Measurements from ENCODE around the gene FOXO6.

FOXO6 gene

DNA sequence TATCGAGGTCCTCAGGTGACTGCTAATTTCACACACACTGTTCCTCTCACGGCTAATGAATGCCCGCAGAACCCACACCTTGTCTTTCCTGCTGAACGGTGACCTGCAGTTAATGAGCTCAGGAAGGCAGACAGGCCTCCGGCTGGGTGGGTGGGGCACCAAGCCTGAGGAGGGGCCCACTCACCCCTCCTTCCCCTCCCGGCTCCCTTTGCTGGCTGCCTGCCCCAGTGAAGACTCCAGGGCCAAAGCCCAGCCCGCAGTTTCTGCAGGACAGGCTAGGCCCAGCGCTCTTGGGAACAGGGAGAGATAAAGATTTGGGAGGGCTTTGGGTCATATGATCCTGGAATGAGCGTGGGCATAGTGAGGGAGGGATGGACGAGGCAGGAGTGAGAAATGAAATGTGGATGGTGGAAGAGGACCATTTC is 26.4 kb downstream of the FOXO6 start:
- Mint-ChIP-seq H3K9me3 (no peaks in the 10 kb centered on the region), H3K27me3 (ENCODE audit: low read depth) (peaks cover 46% of the 10 kb centered on the region), H3K4me3 (no peak overlapping the region), H3K27ac (no peak overlapping the region), H3K36me3 (ENCODE audit: low read depth) (no peaks in the 10 kb centered on the region), H3K4me1 (ENCODE audit: low read depth) (peaks cover 4% of the 10 kb centered on the region)

DNA sequence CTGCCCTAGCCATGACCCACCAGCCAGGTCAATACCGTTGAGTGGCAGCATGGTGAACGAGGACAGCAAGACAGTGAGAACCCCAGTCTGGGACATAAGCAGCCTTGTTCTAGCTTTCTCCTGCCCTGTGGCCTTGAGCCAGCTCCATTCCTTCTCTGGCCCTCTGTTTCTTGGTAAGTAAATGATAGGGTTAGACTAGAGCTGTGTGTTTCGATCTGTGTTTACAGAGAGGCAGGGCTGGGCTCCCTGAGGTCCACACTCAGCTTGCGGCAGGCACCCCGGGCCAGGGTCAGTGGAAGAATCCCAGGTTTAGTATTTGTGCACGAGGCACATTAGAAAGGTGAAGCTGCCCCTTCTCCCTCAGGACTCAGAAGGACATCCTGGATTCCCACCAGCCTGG is 27.3 kb downstream of the FOXO6 start:
- H3K4me1 Mint-ChIP-seq (ENCODE audit: low read depth), result peaks cover 2% of the 10 kb centered on the region
- no peak overlapping the region for H3K27ac Mint-ChIP-seq
- H3K27me3 Mint-ChIP-seq (ENCODE audit: low read depth), result peaks cover 39% of the 10 kb centered on the region
- H3K36me3 Mint-ChIP-seq (ENCODE audit: low read depth), result no peaks in the 10 kb centered on the region
- no peak overlapping the region for H3K4me3 Mint-ChIP-seq
- H3K9me3 Mint-ChIP-seq, result no peaks in the 10 kb centered on the region

DNA sequence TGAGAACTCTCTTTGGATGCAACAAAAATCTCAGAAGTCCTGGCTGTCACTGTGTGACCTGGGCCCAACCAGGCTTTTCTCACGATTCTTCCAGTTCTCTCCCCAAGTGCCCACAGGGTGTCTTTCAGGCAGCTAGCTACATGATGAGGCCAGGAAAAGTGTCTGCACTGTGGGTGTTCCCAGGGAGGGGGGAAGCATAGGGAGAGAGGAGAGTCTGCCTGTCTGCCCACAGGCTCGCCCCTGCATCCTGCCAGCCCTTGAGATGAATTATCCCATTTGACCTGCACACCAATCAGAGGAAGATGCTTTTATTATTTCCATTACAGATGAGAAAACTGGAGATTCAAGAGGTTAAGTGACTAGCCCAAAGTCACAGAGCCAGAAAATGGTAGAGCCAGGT is 27.8 kb downstream of the FOXO6 start:
- Mint-ChIP-seq H3K27me3 (ENCODE audit: low read depth) (peaks cover 38% of the 10 kb centered on the region), H3K36me3 (ENCODE audit: low read depth) (no peaks in the 10 kb centered on the region), H3K27ac (no peak overlapping the region)

DNA sequence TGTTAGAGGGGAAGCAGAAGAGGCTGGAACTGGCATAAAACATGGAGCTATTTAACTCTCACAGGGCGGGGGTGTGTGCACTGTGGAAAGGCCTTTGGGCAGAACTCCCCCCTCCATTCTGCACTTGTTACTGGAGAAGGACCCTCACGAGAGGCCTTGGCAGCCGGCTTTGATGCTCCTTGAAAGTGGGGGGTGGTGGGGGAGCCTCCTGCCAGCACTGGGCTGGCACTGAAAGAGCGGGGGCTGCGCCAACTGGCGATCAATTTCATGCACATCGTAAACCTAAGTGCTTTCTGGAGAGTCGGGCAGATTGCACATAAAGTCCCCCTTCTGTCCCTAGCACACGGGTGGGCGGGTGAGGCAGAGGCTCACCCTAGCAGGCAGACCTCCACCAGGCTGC is 28.9 kb downstream of the FOXO6 start:
- no peaks in the 10 kb centered on the region for H3K4me1 Mint-ChIP-seq (ENCODE audit: low read depth)
- no peak overlapping the region for H3K27ac Mint-ChIP-seq
- no peak overlapping the region for H3K4me3 Mint-ChIP-seq
- no peaks in the 10 kb centered on the region for H3K36me3 Mint-ChIP-seq (ENCODE audit: low read depth)
- peaks cover 29% of the 10 kb centered on the region for H3K27me3 Mint-ChIP-seq (ENCODE audit: low read depth)
- H3K9me3 Mint-ChIP-seq, result no peaks in the 10 kb centered on the region

More for the DNA sequence above, 27.8 kb downstream of the FOXO6 start:
- Mint-ChIP-seq H3K4me3 (no peak overlapping the region), H3K9me3 (no peaks in the 10 kb centered on the region), H3K4me1 (ENCODE audit: low read depth) (no peaks in the 10 kb centered on the region)

DNA sequence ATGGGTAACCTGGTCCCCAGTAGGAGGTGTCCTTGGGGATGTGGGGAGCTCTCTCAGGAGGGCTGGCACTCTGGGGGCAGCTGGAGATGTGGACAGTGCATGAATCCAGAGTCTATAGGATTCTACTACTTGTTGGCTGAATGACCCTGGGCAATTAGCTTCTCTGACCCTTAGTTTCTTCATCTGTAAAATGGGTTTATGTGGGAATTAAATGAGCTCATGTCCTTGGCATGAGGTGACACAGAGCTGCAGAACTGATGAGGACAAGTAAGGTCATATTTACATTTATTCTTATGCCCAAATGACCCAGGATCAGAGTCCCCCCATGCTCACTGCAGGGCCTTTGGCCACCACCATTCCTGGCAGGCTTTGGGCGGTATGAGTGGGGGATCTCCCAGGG is 29.3 kb downstream of the FOXO6 start:
- Mint-ChIP-seq H3K4me3 (no peak overlapping the region), H3K36me3 (ENCODE audit: low read depth) (no peaks in the 10 kb centered on the region), H3K27ac (no peak overlapping the region)

DNA sequence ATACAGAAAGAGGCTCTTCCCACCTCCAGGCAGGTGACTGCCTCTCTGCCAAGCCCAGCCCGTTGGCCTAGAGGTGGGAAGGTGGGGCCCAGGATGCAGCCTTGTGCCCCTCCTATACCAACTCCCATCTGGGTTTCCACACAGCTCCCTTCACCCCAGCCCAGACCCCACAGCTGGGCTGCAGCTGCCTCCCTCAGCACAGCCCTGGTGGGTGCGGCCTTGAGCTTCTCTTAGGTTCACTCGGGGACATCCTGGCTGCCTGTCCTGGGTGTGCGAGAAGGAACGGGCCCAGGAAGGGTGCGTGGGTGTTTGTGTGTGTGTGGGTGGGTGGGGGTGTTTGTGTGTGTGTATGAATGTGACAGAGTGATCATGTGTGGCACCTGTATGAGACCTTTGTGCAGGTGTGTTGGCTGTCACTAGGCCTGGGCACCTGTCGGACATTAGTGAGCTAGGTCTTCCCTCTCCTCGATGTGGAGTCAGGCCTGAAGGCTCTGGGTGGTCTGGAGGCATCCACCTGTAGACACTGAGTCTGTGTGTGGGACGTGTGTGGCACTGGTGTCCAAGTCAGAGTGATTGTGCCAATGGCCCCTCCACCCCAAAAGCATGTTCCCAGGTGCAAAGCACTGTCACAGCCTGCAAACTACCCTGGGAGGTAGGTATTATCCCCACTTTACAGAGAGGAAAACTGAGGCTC is 30.7 kb downstream of the FOXO6 start:
- Mint-ChIP-seq H3K27me3 (ENCODE audit: low read depth) (peaks cover 32% of the 10 kb centered on the region), H3K9me3 (no peaks in the 10 kb centered on the region), H3K36me3 (ENCODE audit: low read depth) (no peaks in the 10 kb centered on the region), H3K4me1 (ENCODE audit: low read depth) (no peaks in the 10 kb centered on the region), H3K4me3 (no peak overlapping the region), H3K27ac (no peak overlapping the region)

More for the DNA sequence above, 29.3 kb downstream of the FOXO6 start:
- H3K27me3 Mint-ChIP-seq (ENCODE audit: low read depth), result peaks cover 28% of the 10 kb centered on the region
- H3K9me3 Mint-ChIP-seq, result no peaks in the 10 kb centered on the region
- no peaks in the 10 kb centered on the region for H3K4me1 Mint-ChIP-seq (ENCODE audit: low read depth)

DNA sequence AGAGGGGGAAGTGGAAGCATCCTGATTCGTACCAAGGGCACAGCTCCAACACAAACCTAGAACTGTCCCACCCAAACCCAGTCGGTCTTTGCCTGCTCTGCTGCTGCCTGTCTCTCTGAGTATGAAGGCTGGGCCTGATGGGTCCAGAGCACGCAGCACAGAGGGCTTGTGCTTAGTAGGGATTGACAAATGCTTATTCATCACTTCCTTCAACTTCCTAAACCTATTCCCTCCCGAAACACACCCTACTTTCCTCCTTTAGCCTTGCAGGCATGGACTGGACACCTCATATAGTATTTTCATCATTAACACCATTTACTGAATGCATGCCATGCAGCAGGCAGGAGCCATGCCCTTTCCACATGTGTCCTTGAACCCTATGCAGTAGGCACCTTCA is 31.3 kb downstream of the FOXO6 start:
- no peaks in the 10 kb centered on the region for H3K4me1 Mint-ChIP-seq (ENCODE audit: low read depth)

DNA sequence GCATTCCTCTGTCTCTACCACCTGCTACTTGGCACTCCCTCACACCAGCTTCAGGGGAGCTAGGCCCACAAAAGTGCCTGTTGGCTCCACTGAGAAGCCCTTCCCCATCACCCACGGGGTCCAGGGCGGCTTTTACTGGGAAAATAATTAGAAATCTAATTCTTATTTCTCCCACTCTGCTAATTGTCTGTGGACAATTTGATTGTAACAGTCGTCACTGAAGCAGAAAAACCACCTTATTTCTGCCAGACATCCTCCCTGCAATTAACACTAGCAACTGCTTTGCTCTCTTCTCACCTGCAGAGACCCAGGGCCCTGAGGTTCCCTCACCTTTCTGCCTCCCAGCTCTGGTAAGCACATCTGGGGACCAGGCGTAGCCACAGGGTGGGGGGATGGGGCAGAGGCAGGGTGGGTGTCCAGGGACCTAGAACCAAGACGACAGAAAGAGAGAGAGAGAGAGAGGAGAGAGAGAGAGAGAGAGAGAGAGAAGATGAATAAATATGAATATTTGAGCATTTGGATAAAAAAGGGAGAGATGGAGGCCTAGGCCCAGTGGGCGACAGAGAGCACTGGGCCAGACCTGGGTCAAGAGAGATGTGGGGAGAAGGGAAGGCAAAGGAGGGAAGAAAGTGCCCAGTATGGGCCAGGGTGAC is 32.6 kb downstream of the FOXO6 start:
- H3K9me3 Mint-ChIP-seq, result no peaks in the 10 kb centered on the region
- peaks cover 26% of the 10 kb centered on the region for H3K27me3 Mint-ChIP-seq (ENCODE audit: low read depth)
- H3K4me3 Mint-ChIP-seq, result no peak overlapping the region
- no peaks in the 10 kb centered on the region for H3K36me3 Mint-ChIP-seq (ENCODE audit: low read depth)
- no peak overlapping the region for H3K27ac Mint-ChIP-seq
- H3K4me1 Mint-ChIP-seq (ENCODE audit: low read depth), result no peaks in the 10 kb centered on the region

More for the DNA sequence above, 31.3 kb downstream of the FOXO6 start:
- peaks cover 32% of the 10 kb centered on the region for H3K27me3 Mint-ChIP-seq (ENCODE audit: low read depth)
- H3K27ac Mint-ChIP-seq, result no peak overlapping the region
- H3K4me3 Mint-ChIP-seq, result no peak overlapping the region
- H3K36me3 Mint-ChIP-seq (ENCODE audit: low read depth), result no peaks in the 10 kb centered on the region
- no peaks in the 10 kb centered on the region for H3K9me3 Mint-ChIP-seq

DNA sequence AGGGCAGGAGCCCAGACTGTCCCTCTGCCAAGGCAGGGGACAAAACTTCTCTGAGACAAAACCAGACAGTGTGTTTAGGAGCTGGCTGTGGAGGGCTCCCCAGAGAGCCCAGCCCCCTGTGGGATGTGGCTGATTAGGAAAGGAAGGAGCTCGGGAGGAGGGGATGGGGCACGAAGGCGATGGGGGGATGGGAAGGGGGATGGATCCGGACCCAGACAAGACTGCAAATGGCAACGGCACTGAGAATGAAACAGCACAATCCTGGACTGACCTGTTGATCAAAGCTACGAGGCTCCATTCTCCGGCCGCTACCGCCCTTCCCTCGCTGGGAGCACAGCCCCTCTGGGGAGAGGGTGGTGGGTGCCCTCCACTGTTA is 33.1 kb downstream of the FOXO6 start:
- Mint-ChIP-seq H3K27ac (no peak overlapping the region), H3K36me3 (ENCODE audit: low read depth) (no peaks in the 10 kb centered on the region), H3K4me3 (no peak overlapping the region), H3K4me1 (ENCODE audit: low read depth) (no peaks in the 10 kb centered on the region), H3K27me3 (ENCODE audit: low read depth) (peaks cover 25% of the 10 kb centered on the region), H3K9me3 (no peaks in the 10 kb centered on the region)

DNA sequence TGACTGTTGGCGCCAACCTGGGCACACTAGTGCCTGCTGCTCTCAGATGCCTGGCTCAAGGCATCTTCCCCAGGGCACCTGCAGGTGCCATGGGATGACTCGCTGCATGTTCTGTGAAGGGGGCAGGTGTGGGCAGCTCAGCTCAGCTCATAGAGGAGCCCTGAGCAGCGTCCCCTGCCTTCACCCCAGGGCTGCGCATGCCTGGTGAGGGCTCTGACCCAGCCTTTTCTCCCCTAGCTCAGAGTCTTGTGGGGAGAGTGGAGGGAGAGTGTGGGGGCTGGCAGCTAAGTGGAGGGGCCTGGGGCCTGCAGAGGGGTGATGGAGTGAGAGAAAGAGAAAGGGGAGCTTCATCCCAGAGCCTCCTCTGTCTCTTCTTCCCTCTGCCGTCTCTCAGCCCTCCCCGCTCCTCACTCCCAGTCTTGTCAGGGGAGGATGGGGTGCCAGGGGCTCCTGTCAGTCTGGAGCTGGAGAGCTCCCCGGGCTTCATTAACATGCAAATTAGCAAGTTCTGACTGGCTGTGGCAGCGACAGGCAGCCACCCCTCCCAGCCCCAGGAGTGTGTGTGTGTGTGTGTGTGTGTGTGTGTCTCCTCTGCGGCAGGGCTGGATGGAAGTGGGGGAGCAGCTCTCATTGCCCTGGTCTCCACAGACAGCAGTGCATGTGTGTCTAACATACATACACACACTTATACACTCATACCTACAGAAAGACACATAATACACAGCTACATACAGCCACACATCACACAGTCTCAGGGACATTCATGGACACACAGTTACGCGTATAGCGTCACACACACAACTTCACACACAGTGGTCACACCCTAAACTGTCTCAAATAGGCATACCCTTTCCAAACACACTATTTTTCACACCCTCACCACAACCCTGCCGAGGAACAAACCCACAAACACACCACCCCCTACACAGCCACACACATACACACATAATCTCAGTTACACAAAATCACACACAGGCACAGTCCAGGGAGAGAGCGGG is 34.0 kb downstream of the FOXO6 start:
- H3K27ac Mint-ChIP-seq, result no peak overlapping the region
- H3K27me3 Mint-ChIP-seq (ENCODE audit: low read depth), result peaks cover 27% of the 10 kb centered on the region
- H3K4me1 Mint-ChIP-seq (ENCODE audit: low read depth), result no peaks in the 10 kb centered on the region
- H3K4me3 Mint-ChIP-seq, result no peak overlapping the region
- H3K9me3 Mint-ChIP-seq, result peaks cover 5% of the 10 kb centered on the region
- no peaks in the 10 kb centered on the region for H3K36me3 Mint-ChIP-seq (ENCODE audit: low read depth)

DNA sequence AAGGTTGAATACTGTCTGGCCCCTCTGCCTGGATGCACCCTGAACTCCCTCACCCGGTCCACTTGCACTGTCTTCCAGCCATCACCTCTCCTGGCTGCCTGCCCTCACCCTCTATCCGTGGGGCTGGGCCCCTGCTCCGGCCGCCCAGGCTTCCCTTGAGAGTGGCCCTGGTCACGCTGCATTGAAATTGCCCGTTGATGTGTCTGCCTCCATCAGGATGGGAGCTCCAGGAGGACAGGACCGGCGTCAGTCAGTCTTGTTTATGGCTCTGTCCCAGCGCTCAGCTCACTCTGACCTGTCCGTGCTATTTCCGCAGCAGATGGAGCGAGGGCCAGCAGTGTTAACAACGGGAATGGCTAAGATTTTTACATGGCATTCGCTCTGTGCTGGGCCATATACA is 34.9 kb downstream of the FOXO6 start:
- H3K27ac Mint-ChIP-seq, result no peak overlapping the region
- no peaks in the 10 kb centered on the region for H3K36me3 Mint-ChIP-seq (ENCODE audit: low read depth)
- peaks cover 31% of the 10 kb centered on the region for H3K27me3 Mint-ChIP-seq (ENCODE audit: low read depth)
- H3K4me1 Mint-ChIP-seq (ENCODE audit: low read depth), result no peaks in the 10 kb centered on the region
- H3K4me3 Mint-ChIP-seq, result no peak overlapping the region
- H3K9me3 Mint-ChIP-seq, result peaks cover 7% of the 10 kb centered on the region

DNA sequence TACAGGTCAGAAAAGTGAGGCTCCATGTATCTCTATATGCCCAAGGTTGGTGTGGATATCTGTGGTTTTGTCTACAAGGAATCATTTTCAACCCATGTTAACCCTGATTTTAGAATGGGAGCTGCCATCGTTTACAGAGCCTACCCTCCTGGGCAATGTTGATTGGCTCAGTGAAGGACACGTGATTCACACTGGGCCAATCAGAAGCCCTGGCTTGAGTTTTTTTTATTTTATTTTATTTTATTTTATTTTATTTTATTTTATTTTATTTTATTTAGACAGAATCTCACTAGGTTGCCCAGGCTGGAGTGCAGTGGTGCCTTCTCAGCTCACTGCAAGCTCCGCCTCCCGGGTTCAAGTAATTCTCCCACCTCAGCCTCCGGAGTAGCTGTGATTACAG is 35.8 kb downstream of the FOXO6 start:
- Mint-ChIP-seq H3K4me3 (no peak overlapping the region), H3K4me1 (ENCODE audit: low read depth) (no peaks in the 10 kb centered on the region), H3K27ac (no peak overlapping the region), H3K9me3 (peaks cover 11% of the 10 kb centered on the region), H3K27me3 (ENCODE audit: low read depth) (peaks cover 37% of the 10 kb centered on the region), H3K36me3 (ENCODE audit: low read depth) (no peaks in the 10 kb centered on the region)

DNA sequence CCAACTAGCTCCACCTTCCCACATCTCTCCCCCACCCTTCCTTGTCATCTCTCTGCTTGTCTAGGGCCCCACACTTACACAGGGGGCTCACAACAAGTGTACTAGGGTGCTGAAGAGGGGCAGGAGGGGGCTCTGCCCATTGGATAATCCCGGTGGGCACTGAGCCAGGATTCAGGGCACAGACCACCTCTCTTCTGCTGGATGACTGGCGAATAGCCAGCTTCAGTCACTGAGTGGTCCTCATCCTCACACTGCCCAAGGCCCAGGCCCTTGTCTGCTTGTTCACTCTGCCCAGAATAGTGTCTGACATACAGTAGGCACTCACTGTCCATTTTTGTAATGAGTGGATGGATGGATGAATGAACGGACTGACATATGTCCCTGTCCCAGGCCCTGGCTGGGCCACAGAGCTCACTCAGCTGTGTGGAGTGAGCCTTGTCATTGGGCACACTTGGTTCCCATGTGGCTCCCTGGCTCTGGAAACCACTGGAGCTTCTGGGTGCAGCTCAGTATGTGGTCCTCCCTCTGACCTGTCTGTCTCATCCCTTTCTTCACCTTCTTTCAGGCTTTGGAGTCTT is 36.6 kb downstream of the FOXO6 start:
- H3K4me3 Mint-ChIP-seq, result no peak overlapping the region
- H3K9me3 Mint-ChIP-seq, result peaks cover 11% of the 10 kb centered on the region
- H3K27me3 Mint-ChIP-seq (ENCODE audit: low read depth), result peaks cover 37% of the 10 kb centered on the region
- H3K36me3 Mint-ChIP-seq (ENCODE audit: low read depth), result no peaks in the 10 kb centered on the region
- H3K4me1 Mint-ChIP-seq (ENCODE audit: low read depth), result no peaks in the 10 kb centered on the region
- no peak overlapping the region for H3K27ac Mint-ChIP-seq

DNA sequence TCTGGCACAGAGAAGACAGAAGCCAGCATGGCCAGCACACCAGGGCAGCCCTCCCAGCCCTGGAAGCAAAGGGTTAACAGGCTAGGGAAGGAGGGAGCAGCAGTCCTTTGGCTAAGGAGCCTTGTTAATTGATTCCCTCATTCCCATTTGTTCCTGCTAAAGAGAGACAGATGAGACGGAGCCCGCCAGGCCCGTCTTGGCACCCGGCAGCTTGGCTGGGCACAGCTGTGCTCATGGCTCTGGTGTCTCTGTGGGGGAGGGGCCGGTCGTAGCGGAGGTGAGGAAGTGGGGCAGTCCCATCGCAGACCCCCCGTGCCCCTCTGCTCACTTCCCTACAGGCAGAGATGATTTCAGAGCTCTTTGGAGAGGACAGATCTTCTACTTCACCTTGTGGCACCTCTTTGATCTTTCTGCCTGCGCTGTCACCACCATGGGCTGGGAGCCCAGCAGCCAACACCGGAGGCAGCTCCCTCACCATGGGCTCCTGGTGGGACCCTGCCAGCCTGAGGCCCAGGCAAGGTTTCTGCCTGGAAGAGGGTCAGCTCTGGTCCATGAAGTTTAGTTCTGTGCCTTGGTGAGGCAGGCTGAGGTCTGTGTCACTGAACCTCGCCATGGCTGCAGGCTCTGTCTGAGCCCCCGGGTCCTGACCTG is 38.0 kb downstream of the FOXO6 start:
- peaks cover 38% of the 10 kb centered on the region for H3K27me3 Mint-ChIP-seq (ENCODE audit: low read depth)
- peaks cover 11% of the 10 kb centered on the region for H3K9me3 Mint-ChIP-seq
- no peaks in the 10 kb centered on the region for H3K4me1 Mint-ChIP-seq (ENCODE audit: low read depth)
- no peak overlapping the region for H3K4me3 Mint-ChIP-seq
- H3K27ac Mint-ChIP-seq, result no peak overlapping the region
- H3K36me3 Mint-ChIP-seq (ENCODE audit: low read depth), result no peaks in the 10 kb centered on the region
